KBM-7 (cell line): ENCODE measurements around the gene TMEM35A.
"Not testable (repeated sequence)": the region's sequence is repeated elsewhere in the genome, so short reads cannot be mapped to it uniquely, and the experiment has no call there.

ENCODE experiments used
- DNase-seq: peaks from one replicate; pipeline ENCODE4 v3.0.0-alpha.2; 2015
- in situ Hi-C: fragments of 300-500 bp; cut with MboI; formaldehyde crosslinking; loops from 2 replicates; pipeline ENCODE4 v1.14.3; 2020; ENCODE audit warnings: low sequenced_read_pairs, low pct_unique_long_range_greater_than_20kb, mixed read lengths

Gene TMEM35A, protein sequence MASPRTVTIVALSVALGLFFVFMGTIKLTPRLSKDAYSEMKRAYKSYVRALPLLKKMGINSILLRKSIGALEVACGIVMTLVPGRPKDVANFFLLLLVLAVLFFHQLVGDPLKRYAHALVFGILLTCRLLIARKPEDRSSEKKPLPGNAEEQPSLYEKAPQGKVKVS

DNA sequence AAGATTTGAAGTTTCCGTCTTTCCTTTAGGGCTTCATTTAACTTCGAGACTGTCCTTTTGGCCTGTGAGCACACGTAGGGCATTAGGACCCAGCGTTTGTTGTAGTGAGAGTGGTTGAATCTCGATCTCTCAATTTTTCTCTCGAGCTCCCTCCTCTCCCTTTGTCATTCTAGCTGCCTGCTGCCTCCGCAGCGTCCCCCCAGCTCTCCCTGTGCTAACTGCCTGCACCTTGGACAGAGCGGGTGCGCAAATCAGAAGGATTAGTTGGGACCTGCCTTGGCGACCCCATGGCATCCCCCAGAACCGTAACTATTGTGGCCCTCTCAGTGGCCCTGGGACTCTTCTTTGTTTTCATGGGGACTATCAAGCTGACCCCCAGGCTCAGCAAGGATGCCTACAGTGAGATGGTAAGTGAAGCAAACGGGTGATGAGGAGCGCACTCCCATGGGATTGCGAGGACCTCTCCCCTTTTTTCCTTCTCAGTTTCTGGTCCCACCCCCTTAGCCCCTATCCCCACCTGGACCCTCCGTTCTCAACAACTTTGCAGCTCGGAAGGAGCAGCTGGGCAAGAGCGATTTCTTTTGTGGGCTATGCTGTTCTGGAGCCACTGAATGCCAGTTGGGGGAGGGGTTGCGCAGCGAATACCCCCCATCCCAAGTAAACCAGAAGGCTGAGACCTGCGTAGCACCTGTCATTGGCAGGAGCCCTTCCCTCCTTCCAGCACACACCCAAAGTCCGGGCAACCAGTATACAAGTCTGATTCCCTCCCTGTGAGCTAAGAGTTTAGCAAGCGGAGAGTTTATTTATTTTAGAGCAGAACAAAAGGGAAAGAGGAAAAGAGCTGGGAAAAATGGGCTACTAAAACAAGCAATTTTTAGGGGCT lies at the start of gene TMEM35A:
TSS of gene TMEM35A (plus strand) at position 164 of the 883 bp plus-strand sequence. CDS start at position 288, 124 bp downstream.
- no peak for DNase-seq
- in situ Hi-C loops: no loop called here

DNA sequence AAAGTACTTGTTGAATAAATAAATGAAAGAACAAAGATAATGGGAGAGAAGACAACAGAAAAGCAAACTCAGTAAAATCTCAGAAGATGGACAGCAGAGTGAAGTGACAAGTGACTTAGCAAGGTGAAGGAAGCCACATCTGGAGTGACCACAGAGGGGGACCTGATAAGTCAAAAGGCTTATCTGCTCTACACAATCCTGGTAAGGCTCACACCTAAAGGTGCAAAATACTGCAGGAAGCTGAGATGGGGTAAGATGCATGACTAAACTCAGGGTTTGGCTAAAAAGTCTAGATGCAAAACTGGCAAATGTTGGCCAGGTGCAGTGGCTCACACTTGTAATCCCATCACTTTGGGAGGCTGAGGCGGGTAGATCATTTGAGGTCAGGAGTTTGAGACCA lies 49.0 kb upstream of the TMEM35A start:
- in situ Hi-C loops: no loop called here
- DNase-seq: no peak

DNA sequence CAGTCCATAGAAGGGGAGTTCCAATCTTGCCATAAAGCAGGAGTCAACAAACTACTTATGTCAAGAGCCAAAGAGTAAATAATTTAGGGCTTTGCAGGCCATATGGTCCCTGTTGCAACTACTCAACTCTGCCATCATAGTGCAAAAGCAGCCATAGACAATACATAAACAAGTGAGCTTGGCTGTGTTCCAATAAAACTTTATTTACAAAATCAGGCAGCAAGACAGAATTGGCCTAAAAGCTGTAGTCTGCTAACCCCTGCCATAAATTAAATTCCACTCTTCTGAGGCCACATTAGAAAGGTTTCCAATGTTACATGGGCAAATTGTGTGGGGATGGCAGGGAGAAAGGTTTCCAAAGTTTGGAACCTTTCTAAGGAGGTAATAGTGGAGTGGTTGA lies 41.4 kb upstream of the TMEM35A start:
- in situ Hi-C loops: no loop called here

DNA sequence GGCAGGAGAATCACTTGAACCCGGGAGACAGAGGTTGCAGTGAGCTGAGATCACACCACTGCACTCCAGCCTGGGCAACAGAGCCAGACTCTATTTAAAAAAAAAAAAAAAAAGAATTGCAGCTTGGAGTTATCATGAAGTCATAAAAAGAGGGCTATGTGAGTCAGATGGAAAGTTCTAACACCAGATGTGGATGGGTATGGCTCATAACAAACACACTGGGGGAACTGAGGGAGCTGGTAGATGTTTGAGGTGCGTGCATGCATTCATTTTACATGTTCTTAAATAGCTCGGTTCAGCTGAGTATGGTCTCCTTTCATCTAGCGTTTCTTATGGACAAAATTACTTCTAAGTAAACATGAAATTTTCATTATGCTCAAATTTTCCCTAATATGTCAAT lies 38.5 kb upstream of the TMEM35A start:
- in situ Hi-C loops: no loop called here
- no peak for DNase-seq

More for the DNA sequence above, 41.4 kb upstream of the TMEM35A start:
- no peak for DNase-seq

DNA sequence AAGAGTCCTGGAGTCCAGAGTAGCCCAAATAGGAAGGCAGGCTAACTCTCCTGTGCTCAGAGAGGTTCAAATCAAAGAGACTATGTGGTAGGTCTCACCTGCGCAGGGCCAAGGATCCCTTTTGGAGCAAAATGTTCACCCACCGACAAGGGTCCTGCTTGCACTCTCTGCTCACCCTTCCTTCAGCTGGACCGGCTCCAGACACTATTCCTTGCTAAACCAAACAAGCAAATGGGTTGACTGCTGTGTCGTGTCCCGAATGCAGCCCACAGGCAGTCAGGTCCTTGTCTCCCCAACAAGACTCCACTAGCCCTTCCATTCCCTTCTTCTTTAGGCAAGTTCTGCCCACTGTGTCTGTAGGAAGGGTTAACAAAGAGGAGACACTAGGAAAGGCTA lies 27.5 kb upstream of the TMEM35A start:
- DNase-seq: no peak
- in situ Hi-C loops: no loop called here

DNA sequence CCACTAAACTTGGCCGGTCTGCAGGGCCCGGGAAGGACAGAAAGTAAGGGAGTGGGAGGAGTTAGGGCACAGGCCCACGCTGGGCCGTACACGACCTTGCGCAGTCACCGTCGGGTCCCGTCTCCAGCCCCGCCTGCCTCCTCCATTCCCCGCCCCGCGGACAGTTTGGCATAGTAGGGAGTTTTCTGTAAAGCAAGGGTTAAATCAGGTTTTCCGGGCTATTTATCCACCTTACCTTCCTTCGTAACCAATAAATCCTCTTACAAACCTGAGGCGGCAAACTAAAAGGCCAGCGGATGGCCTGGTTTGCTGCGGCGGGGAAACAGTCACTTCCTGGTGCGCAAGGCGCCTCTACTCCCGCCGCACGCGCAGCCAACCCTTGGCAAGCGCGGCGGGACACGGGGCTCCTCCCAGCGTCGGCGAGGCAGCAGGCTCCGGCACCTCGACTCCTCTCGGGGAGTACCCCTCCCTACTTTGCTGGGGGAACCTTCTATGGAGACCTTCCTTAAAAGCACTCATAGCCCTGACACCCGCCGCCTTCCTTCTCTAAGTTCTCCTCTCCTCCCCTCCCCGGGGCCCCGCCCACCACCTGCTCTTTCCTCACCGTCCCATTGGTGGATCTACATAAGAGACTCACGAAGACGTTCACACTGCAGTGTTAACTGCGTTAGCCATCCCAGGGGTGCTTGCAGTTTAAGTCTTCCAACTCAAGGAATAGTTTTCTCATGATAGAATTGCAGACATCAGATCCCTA lies 27.0 kb upstream of the TMEM35A start, which contains the start of gene TRMT2B:
TSS of gene TRMT2B (minus strand) at position 563 of the 754 bp plus-strand sequence. CDS start 9,822 bp downstream, outside the sequence.
- peak; percentile 93 for DNase-seq
- in situ Hi-C loops: no loop called here

DNA sequence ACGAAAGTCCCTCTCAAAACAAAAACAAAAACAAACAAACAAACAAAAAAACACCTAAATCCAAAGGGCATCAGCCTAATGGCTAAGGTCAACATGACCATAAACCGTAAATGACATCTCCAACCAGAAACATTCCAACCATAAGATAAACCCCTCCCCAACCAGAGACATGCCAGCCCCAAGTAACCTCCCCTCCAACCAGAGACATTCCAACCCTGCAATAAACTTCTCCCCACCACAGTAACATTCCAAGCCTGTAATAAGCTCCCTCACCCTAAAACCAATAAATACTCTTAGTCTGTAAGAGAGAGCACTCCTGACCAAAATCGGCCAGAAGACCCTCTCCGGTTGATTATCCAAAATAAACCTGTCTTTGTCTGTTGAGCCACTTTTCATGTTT lies 22.1 kb upstream of the TMEM35A start:
- in situ Hi-C loops, DNase-seq: not testable (repeated sequence)

DNA sequence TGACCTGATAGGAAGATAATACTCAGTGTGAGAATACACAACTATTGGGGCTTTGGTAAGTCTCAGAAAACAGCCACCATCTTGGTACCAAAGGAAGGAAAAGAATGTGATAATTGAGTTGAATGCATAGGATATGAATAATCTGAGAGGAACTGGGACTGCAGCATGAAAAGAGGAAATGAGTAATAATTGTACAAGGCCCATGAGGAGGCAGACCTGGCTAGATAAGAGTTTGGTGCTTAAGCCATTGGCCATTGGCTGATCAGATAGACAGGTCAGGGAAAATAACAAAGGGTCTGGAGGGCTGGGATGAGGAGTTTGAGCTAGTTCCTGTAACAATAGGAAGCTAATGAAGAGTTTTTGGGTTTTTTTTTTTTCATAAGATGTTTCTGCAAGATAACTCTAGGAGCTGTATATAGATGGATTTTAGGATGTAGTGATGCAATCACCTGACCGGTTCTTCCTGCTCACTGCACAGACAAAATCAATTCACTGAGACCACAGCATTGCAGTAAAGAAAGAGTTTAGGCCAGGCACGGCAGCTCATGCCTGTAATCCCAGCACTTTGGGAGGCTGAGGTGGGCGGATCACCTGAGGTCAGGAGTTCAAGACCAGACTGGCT lies 21.5 kb upstream of the TMEM35A start:
- DNase-seq: peak; percentile 83
- in situ Hi-C loops: no loop called here

DNA sequence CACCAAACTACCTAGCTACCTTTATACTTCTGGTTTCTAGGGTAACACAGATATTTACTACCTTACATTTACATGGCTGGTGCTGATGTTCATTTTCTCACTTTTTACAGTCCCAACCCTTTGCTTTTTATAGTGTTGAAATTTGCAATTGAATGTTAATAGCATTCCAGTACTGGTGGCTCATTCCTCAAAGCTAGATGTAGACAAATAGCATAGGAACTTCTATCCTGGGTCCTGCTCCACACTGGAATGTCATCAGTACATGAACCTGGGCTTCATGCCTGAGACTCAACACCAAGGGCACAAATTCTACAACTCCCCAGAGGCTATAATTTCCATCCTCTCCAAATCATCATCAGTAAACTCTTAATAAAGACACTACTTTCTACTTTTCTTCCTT lies 16.5 kb upstream of the TMEM35A start:
- in situ Hi-C loops: no loop called here
- DNase-seq: no peak

DNA sequence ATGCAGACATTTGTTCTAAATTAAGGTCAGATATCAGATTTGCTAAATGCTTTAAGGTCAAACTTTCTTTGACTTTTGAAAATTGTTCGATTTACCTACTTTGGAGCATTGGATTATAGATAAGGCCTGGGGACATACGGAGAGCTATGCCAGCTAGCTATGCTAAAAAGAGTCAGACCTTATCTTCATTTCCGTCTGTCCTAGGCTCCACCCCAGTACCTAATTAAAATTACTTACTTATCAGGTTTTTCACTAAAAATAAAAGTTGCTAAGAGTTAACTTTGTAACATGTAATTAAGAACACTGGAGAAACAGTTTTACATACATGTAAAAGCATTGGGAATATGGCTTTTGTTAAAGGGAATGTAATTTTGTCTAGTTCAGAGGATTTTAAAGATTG lies 7.1 kb upstream of the TMEM35A start:
- DNase-seq: no peak
- in situ Hi-C loops: no loop called here

DNA sequence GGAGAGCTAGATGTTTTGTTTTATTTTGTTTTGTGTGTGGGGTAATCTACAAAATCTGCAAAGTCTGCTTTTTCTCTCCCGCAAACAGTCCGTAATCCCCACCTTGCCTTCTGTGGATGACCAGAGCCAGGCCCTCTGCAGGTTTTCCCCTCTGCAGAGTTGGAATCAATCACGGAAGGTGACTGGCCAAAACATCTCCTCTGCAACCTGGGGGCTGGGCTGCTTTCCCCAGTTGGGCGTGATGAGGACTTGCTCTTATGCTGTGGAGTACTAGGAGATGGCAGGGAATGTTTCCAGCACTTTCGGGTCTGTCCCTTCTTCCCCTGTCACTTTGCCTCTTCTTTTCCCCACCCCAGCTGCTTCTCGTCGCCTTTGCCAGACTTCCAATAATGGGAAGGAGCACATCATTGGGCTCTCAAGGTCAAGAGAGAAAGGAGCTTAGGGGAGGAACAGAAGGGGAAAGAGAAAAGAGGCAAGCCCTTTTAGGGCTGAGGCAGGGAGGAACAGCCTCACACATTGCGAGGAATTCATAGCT lies 1.1 kb downstream of the TMEM35A start:
- in situ Hi-C loops: no loop called here

DNA sequence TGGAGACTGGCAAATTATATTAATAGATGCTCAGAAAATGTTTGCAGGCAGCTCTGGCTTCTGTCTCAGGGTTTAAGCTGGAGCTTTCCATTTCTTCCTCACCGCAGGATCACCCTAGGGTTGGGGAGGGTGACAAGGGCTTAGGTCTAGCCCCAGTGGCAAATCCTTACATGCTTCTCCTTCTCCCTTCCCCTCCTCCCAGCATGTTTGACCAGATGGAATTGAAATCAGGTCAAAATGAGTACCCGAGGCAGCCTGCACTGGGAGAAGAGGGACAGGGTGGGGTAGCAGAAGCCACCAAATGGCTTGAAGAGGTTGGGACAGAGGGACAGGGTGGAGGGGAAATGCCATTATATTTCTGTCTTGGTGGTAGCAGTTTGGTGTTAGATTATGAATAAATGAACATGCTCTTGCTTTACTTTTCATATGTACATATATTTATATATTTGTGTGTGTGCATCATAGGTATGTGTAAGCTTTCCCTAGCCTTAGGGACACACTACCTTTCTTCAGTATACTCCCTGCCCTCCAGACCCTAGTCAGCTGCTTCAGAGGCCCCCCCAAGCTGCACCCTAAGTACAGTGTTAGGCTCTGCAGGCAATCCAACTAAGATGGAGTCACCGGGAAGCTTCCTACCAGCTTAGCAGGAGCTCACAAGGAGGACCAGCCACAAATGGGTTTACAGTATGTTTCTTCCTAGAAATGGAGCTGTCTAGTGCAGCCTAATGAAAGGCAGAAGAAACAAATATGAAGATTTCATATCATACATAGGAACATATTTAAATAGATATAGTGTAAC lies 1.8 kb downstream of the TMEM35A start:
- in situ Hi-C loops: no loop called here

More for the DNA sequence above, 1.1 kb downstream of the TMEM35A start:
- no peak for DNase-seq

DNA sequence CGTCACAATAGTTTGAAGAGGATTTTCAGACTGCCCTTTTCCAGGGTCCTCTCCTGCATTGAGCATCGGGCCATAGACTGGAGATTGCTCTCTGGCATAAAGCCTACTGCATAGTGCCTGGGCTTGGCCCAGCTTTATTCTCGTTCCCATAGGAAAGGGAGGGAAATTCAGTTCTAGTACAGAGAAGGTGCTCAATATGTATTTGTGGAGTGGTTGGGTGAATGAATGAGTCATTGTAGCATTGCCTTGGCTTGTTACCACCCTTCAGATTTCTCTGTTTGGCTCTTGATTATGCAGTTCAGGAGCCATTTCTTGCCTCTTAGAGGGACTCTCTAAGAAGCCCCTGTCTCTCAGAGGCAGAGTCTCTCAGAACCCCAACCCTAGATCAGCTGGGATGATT lies 2.6 kb downstream of the TMEM35A start:
- DNase-seq: no peak
- in situ Hi-C loops: no loop called here

More for the DNA sequence above, 1.8 kb downstream of the TMEM35A start:
- no peak for DNase-seq

DNA sequence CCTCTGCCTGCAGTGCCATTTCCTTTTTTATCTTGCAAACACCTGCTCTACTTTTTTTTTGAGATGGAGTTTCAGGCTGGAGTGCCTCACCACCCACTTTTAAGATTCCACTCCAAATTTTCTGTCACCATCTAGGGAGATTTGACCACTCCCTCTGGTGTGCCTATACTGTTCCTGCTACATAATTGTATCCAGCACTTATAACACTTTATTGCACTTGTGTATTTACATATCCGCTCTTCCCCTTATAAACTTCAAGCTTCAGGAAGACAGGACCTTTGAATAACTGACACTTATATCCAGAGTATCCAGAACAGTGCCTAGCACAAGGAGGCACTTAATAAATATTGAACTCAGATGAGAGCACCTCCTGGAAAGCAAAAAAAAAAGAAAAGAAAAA lies 13.1 kb downstream of the TMEM35A start:
- in situ Hi-C loops: no loop called here
- no peak for DNase-seq

DNA sequence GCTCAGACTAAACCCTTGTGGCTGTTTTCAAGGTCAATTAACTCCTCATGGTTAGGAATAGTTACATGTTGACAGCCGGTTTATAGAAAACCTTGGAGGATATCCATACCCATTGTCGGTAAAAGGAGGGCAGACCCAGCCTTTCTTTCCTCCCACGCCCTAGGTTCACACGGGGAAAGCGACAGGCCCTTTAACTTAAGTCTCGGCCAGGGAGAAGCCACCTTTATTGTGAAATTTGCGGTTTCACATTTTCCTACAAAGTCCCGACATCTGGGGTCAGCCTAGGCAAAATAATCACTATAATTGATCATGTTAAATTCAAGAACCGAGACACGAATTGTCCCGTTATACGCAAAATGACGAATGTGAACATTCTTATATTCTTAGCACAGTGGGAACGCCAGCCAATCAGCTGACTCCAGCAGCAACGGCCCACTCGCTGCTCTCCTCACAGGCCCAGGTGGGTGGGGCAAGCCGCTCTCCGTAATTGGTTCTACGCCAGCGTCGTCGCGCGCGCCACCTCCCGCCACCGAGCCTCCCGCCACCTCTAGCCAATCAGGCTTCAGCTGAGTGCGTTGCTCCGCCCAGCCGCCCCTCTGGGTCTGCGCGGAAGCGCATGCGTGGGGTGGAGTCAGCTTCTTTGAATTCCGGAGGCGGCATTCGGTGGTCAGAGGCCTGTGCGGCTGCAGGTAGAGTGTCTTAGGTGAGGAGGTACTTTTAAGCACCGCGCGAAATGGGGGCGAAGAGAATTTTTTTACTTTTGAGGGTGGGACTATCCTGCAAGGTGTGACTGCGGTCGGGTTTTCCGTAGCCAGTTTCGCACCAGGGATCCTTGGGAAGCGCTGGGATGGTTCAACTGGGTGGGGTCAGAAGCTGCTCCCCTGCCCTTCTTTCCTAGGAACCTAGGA lies 19.1 kb downstream of the TMEM35A start, which contains the start of gene CENPI:
TSS of gene CENPI (plus strand) at position 659 of the 908 bp plus-strand sequence. CDS start 2,867 bp downstream, outside the sequence.
- in situ Hi-C loops: no loop called here

DNA sequence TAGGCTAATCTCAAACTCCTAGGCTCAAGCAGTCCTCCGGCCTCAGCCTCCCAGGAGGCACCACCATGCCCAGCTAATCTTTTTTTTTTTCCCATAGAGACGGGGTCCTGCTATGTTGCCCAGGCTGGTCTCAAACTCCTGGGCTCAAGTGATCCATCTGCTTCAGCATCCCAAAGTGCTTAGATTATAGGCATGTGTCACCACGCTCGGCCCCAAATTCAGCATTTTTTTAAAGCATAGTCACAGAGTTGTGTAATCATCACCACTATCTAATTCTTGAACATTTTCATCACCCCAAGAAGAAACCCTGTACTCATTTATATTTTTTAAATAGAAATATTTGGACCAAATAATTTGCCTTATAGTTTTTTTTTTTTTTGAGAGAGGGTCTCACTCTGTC lies 29.6 kb downstream of the TMEM35A start:
- no peak for DNase-seq
- in situ Hi-C loops: no loop called here

More for the DNA sequence above, 19.1 kb downstream of the TMEM35A start, which contains the start of gene CENPI:
- DNase-seq: peak; percentile 99

DNA sequence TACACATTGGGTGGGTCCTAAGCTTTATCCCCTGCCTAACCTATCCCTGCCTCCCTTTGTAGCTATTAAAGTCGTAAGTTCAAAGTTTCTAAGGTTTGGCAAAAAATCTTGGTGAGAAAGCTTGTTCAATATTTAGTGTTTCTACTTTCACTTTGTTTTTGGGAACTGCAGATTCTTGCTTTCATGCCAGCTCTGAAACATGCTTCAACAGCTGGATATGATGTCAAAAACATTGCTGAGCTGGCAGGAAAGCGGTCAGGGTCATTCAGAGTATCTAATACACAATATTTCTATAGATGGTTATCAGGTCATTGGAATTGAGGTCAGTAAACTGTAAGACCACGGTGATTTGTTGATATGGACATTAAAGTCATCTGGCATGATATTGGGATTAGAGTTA lies 39.0 kb downstream of the TMEM35A start:
- in situ Hi-C loops: no loop called here
- DNase-seq: no peak
